Pancreas (tissue), 10 donors: ENCODE data around the gene AKAP13. TPM values are rescaled to one million over a fixed set of nuclear protein-coding genes. Genes with fewer than 3 reads are reported as not detected.

Experiments
- ATAC-seq, 4 donors: fragments of 200-7000 bp; cut with Tn5 transposase; one replicate each; pipeline versions ENCODE4 v1.8.0 to v1.9.1; 2020; ENCODE audit warnings: mild to moderate bottlenecking in 4 of 4, moderate library complexity in 4 of 4
- DNase-seq, 6 donors: peaks; one replicate each; pipeline ENCODE4 v3.0.0-alpha.2; 2020
- FAIRE-seq: peaks from 2 replicates; lab custom pipeline; 2012; peaks lifted over from hg19 to GRCh38; lab: Jason Lieb, UNC
- H3K27ac ChIP-seq, 4 donors: fragments of 200-600 bp; sonication (generic); 1 replicate in 3 of 4; 2 replicates in 1 of 4; pipeline versions ENCODE4 v1.5.0 to v1.8.0; 2020
- H3K27me3 ChIP-seq, 4 donors: fragments of 200-600 bp; one replicate each; pipeline ENCODE4 v1.8.0; 2021
- H3K36me3 ChIP-seq, 3 donors: fragments of 200-600 bp; sonication (generic) in 1 of 3; one replicate each; pipeline versions ENCODE4 v1.5.0 to v1.8.0; 2020 to 2021
- H3K4me1 ChIP-seq, 3 donors: fragments of 200-600 bp; one replicate each; pipeline ENCODE4 v1.8.0; 2021
- H3K4me3 ChIP-seq, 4 donors: fragments of 200-600 bp; sonication (generic) in 2 of 4; one replicate each; pipeline versions ENCODE4 v1.5.0 to v1.8.0; 2020 to 2021
- H3K9me3 ChIP-seq, 4 donors: fragments of 200-600 bp; one replicate each; pipeline ENCODE4 v1.8.0; 2021
- WGBS, 2 donors: extraction: QIAGEN DNeasy Blood & Tissue Kit; methylation state at CpG; one replicate each; pipeline ENCODE4 v1.1.7; 2013; 5-methylcytosine and 5-hydroxymethylcytosine counted together
- intact Hi-C, 3 donors: fragments of 100-400 bp; cut with DNase I; formaldehyde crosslinking; loops; one replicate each; pipeline versions ENCODE4 v1.11.1 to v1.14.2; 2022
- polyA plus RNA-seq, 2 donors: library from polyadenylated mRNA; stranded (reverse); fragments of 200-250 nt; gene quantifications; one replicate each; pipeline ENCODE4 v1.2.3, GENCODE V29; 2013
- total RNA-seq, 6 donors: library from RNA; stranded (reverse); fragmentation: NEBNext Ultra II Directional in 4 of 6; extraction: Animal tissue kit (Norgen Biotek cat#: 25700) in 4 of 6; gene quantifications; one replicate each; pipeline versions ENCODE4 v1.2.1 to v1.2.4, GENCODE V29; 2021 to 2023
- TF ChIP-seq, protein P1 (sequence below), 4 donors: fragments of 200-600 bp; sonication (generic) in 3 of 4; IDR thresholded peaks; one replicate each; pipeline versions ENCODE4 v1.5.0 to v1.8.0; 2021; ENCODE audit warnings: antibody characterized with exemption in 4 of 4
- donor health status: healthy with polysubstance abuse.
- donor health status: DM: no; HTN: no; CAD: no; lungs with moderate emphysema.
- donor health status: DM: no; HTN: no; CAD: no.
- donor health status: control.
- donor health status: control.
- donor health status: Bipolar disorder and iron deficiency.
- donor health status: DM: yes; HTN: yes; CAD: no.
- donor health status: DM: no; HTN: no; CAD: no.
- donor health status: DM: no; HTN: no; CAD: no.
- donor health status: DM: yes; HTN: yes; CAD: no.

Gene AKAP13
- total and polyA plus RNA-seq, 8 donors: 64.9 to 139 (median 89.9) TPM

DNA sequence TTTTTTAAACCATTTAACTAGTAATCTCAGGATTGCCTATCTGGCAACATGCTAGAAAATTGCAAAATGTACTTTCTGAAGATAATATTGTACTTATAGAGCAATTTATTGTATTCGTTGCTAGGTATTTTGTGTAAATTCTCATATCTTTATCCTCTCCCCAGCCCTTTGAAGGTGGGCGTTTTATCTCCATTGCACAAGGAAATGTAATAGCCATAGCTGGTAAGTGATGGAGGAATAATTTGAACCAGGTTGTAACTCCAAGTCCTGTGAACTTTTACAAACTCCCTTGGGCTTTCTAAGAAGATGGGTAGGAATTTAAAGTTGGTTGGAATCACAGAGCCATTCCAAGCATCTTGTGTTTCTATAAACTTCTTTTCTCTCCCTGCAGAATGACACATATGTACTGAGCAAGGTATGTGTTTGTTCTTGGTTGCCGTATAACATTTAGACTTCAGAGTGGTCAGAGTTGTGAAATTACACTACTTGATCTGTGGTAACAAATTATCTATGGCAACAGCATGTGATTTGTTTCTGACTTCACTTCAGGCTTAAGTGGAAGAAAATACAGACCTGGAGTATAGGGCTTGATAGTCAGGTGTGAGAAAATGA, 170.9 kb downstream of the AKAP13 start:
- Histone ChIP-seq H3K9me3 (no peaks in the 10 kb centered on the region), H3K27me3 (no peaks in the 10 kb centered on the region), H3K27ac (no peak overlapping the region), H3K36me3 (no peaks in the 10 kb centered on the region), H3K4me1 (peaks cover 0 to 2% (median 0%) of the 10 kb centered on the region in 3 donors), H3K4me3 (no peak overlapping the region)
- TF ChIP-seq, protein P1, sequence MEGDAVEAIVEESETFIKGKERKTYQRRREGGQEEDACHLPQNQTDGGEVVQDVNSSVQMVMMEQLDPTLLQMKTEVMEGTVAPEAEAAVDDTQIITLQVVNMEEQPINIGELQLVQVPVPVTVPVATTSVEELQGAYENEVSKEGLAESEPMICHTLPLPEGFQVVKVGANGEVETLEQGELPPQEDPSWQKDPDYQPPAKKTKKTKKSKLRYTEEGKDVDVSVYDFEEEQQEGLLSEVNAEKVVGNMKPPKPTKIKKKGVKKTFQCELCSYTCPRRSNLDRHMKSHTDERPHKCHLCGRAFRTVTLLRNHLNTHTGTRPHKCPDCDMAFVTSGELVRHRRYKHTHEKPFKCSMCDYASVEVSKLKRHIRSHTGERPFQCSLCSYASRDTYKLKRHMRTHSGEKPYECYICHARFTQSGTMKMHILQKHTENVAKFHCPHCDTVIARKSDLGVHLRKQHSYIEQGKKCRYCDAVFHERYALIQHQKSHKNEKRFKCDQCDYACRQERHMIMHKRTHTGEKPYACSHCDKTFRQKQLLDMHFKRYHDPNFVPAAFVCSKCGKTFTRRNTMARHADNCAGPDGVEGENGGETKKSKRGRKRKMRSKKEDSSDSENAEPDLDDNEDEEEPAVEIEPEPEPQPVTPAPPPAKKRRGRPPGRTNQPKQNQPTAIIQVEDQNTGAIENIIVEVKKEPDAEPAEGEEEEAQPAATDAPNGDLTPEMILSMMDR (IDR thresholded peaks at IDR 0.05): no peak
- WGBS, 2 donors: 38 to 42% methylated on average over 3 of the region's 3 CpGs
- ATAC-seq: peak in 1 of 4 donors; percentile 11
- no peak for FAIRE-seq
- no peak for DNase-seq
- intact Hi-C loops: no loop called here

DNA sequence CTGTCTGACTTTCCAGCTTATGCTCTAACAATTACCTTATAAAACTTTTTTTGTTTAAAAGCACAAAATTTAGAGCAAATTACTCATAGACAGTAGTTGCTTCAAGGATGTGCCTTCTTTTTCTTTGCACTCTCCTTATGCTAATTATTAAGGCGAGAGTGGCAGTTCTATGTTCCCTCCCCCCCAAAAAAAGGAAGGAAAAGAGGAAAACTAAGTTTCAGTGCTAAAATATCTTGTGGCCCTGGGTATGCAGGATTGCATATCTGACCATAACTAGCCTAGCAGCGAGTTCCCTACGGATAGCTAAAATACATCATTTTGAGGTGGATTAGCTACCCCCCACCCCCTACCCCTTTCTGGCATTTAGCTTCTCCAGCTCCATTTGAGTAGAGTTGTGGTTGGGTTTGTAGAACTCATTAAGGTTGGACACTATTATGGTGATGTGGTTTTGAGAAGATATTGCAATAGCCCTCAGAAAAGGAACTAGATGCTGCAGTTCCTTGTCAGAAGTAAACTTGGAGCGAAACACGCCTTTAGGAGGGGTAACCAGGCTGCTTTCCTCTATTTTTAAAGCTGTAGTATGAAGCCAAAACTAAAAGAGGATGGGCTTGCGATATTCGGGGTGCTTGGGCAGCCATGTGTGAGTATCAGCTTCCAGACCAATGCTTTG, 174.6 kb downstream of the AKAP13 start:
- intact Hi-C loops: no loop called here
- Histone ChIP-seq H3K4me3 (no peak overlapping the region), H3K27ac (no peak overlapping the region), H3K36me3 (no peaks in the 10 kb centered on the region), H3K9me3 (no peaks in the 10 kb centered on the region), H3K27me3 (no peaks in the 10 kb centered on the region), H3K4me1 (no peaks in the 10 kb centered on the region)
- DNase-seq (no peak), ATAC-seq (peak in 2 of 4 donors; percentile 28 to 67), FAIRE-seq (no peak)
- 87 to 88% methylated on average over 7 of the region's 7 CpGs for WGBS, 2 donors
- TF ChIP-seq, protein P1 (IDR thresholded peaks at IDR 0.05): no peak

DNA sequence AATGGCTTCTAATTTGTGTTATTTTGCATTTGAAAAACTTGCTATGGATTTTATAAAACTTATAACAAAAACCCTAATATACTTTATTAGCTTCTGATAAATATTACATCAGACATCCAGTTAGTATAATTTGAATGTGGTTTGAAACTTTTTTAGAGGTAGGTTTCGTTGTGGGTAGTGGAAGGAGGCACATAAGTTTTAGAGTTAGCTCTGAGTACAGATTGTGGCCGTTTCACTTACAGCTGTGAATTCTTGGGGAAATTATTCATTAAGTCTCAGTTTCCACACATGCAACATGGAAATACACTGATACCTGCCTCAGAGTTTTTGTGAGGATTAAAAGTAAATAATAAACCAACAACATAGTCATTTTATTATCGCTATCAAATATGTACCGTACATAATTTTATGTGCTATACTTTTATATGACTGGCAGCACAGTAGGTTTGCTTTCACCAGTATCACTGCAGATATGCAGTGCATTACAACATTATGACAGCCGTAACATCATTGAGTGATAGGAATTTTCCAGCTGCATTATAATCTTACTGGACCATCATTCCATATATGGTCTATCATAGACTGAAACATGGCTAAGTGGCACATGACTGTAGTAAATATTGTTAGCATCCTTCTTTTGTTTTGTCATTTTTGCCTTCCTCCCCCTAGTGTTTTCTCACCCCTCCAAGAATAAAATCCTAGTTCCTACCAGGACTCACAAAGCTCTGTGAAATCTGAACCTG, 175.6 kb downstream of the AKAP13 start:
- TF ChIP-seq, protein P1 (IDR thresholded peaks at IDR 0.05): no peak
- Histone ChIP-seq H3K27me3 (no peaks in the 10 kb centered on the region), H3K4me1 (no peaks in the 10 kb centered on the region), H3K36me3 (no peaks in the 10 kb centered on the region), H3K9me3 (no peaks in the 10 kb centered on the region), H3K4me3 (no peak overlapping the region), H3K27ac (no peak overlapping the region)
- ATAC-seq (no peak), FAIRE-seq (no peak), DNase-seq (no peak)
- intact Hi-C loops: no loop called here
- 87 to 90% methylated on average over 5 of the region's 5 CpGs for WGBS, 2 donors

DNA sequence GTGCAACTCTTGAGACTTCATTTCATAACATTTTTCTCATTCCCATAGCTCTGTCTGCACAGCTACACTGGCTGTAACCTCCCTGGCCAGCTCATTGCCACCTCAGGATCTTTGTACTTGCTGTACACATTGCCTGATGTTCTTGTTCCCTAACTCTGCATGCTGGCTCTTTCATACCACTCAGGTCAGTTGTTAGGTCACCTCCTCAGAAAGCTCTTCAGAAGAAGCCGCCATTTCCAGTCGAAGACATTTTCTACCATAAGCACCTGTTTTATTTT, 176.2 kb downstream of the AKAP13 start:
- Histone ChIP-seq H3K9me3 (no peaks in the 10 kb centered on the region), H3K27ac (no peak overlapping the region), H3K4me1 (no peaks in the 10 kb centered on the region), H3K4me3 (no peak overlapping the region), H3K27me3 (no peaks in the 10 kb centered on the region), H3K36me3 (no peaks in the 10 kb centered on the region)
- intact Hi-C loops: no loop called here
- 92 to 99% methylated on average over 2 of the region's 2 CpGs for WGBS, 2 donors
- DNase-seq: no peak
- TF ChIP-seq, protein P1 (IDR thresholded peaks at IDR 0.05): no peak
- ATAC-seq: no peak
- FAIRE-seq: no peak
